ENCODE results near the gene MT1X. TPM values are rescaled to one million over a fixed set of nuclear protein-coding genes. Genes with fewer than 3 reads are reported as not detected.

The MT1X gene
- total RNA-seq, 1 donor from 2014 or later, result 971 TPM

Other genes with a start within 250 kb of the MT1X start
- gene NUDT21, start 231.1 kb upstream of the MT1X start, total RNA-seq, result 71.1 TPM
- gene OGFOD1, start 230.9 kb upstream of the MT1X start, total RNA-seq, result 44.9 TPM
- 24.9 TPM for gene BBS2, start 162.4 kb upstream of the MT1X start, total RNA-seq
- not detected for gene MT4, start 117.4 kb upstream of the MT1X start, total RNA-seq
- not detected for gene MT3, start 92.9 kb upstream of the MT1X start, total RNA-seq
- gene MT2A, start 73.9 kb upstream of the MT1X start, total RNA-seq, result 2,392 TPM
- gene MT1E, start 56.7 kb upstream of the MT1X start, total RNA-seq, result 410 TPM
- 367 TPM for gene MT1M, start 49.8 kb upstream of the MT1X start, total RNA-seq
- 769 TPM for gene MT1A, start 43.8 kb upstream of the MT1X start, total RNA-seq
- gene MT1B, start 30.6 kb upstream of the MT1X start, total RNA-seq, result not detected
- 11.8 TPM for gene MT1F, start 24.5 kb upstream of the MT1X start, total RNA-seq
- gene MT1G, start 14.4 kb upstream of the MT1X start, total RNA-seq, result 41.5 TPM
- gene MT1H, start 12.7 kb upstream of the MT1X start, total RNA-seq, result 0.58 TPM
- 52.7 TPM for gene NUP93, start 47.7 kb downstream of the MT1X start, total RNA-seq
- not detected for gene SLC12A3, start 182.7 kb downstream of the MT1X start, total RNA-seq
- gene HERPUD1, start 249.7 kb downstream of the MT1X start, total RNA-seq, result 186 TPM

Data from mesenteric fat pad (tissue), 1 donor.